ENCODE data around the gene LRCH3. TPM values are rescaled to one million over a fixed set of nuclear protein-coding genes. Genes with fewer than 3 reads are reported as not detected.
"Not testable (repeated sequence)": the region's sequence is repeated elsewhere in the genome, so short reads cannot be mapped to it uniquely, and the experiment has no call there.

LRCH3 gene
- total RNA-seq, 1 donor from 2014 or later = 70.2 TPM

GRCh38 chr3:197908957-197909701, 118.1 kb downstream of the LRCH3 start:
- Mint-ChIP-seq H3K9me3 (ENCODE audit: unreplicated experiment) (no peaks in the 10 kb centered on the region), H3K36me3 (ENCODE audit: unreplicated experiment) (peaks cover 3% of the 10 kb centered on the region), H3K4me1 (ENCODE audit: unreplicated experiment) (peaks cover 15% of the 10 kb centered on the region), H3K27me3 (ENCODE audit: unreplicated experiment) (no peaks in the 10 kb centered on the region), H3K4me3 (ENCODE audit: unreplicated experiment) (no peak overlapping the region), H3K27ac (ENCODE audit: unreplicated experiment) (no peak overlapping the region)
- no peak for DNase-seq (ENCODE audit: extremely low spot score, unreplicated experiment)
- no peak for TF ChIP-seq CTCF (IDR thresholded peaks at IDR 0.05)

- DNase-seq (ENCODE audit: extremely low spot score, unreplicated experiment) = no peak
- no peak overlapping the region for H3K27ac Mint-ChIP-seq (ENCODE audit: unreplicated experiment)
- H3K27me3 Mint-ChIP-seq (ENCODE audit: unreplicated experiment) = no peaks in the 10 kb centered on the region
- H3K4me1 Mint-ChIP-seq (ENCODE audit: unreplicated experiment) = peaks cover 3% of the 10 kb centered on the region
- H3K4me3 Mint-ChIP-seq (ENCODE audit: unreplicated experiment) = no peak overlapping the region
- TF ChIP-seq CTCF (IDR thresholded peaks at IDR 0.05) = no peak
- H3K9me3 Mint-ChIP-seq (ENCODE audit: unreplicated experiment) = no peaks in the 10 kb centered on the region
- H3K36me3 Mint-ChIP-seq (ENCODE audit: unreplicated experiment) = peaks cover 3% of the 10 kb centered on the region
Observed at GRCh38 chr3:197912741-197913476, 121.9 kb downstream of the LRCH3 start.

- DNase-seq (ENCODE audit: extremely low spot score, unreplicated experiment) = no peak
- no peak for TF ChIP-seq CTCF (IDR thresholded peaks at IDR 0.05)
- Mint-ChIP-seq H3K36me3 (ENCODE audit: unreplicated experiment) (peaks cover 3% of the 10 kb centered on the region), H3K9me3 (ENCODE audit: unreplicated experiment) (no peaks in the 10 kb centered on the region), H3K4me1 (ENCODE audit: unreplicated experiment) (peaks cover 3% of the 10 kb centered on the region), H3K27me3 (ENCODE audit: unreplicated experiment) (no peaks in the 10 kb centered on the region), H3K27ac (ENCODE audit: unreplicated experiment) (no peak overlapping the region), H3K4me3 (ENCODE audit: unreplicated experiment) (no peak overlapping the region)
Observed at GRCh38 chr3:197913641-197914380, 122.8 kb downstream of the LRCH3 start.

GRCh38 chr3:197921429-197922275, 130.6 kb downstream of the LRCH3 start:
- H3K27me3 Mint-ChIP-seq (ENCODE audit: unreplicated experiment); H3K27ac Mint-ChIP-seq (ENCODE audit: unreplicated experiment); H3K9me3 Mint-ChIP-seq (ENCODE audit: unreplicated experiment); H3K36me3 Mint-ChIP-seq (ENCODE audit: unreplicated experiment); H3K4me1 Mint-ChIP-seq (ENCODE audit: unreplicated experiment); H3K4me3 Mint-ChIP-seq (ENCODE audit: unreplicated experiment); DNase-seq (ENCODE audit: extremely low spot score, unreplicated experiment): not testable (repeated sequence)

GRCh38 chr3:197926418-197926817, 135.4 kb downstream of the LRCH3 start:
- H3K4me1 Mint-ChIP-seq (ENCODE audit: unreplicated experiment) = no peaks in the 10 kb centered on the region
- H3K27ac Mint-ChIP-seq (ENCODE audit: unreplicated experiment) = no peak overlapping the region
- H3K4me3 Mint-ChIP-seq (ENCODE audit: unreplicated experiment) = no peak overlapping the region
- H3K36me3 Mint-ChIP-seq (ENCODE audit: unreplicated experiment) = peaks cover 24% of the 10 kb centered on the region
- TF ChIP-seq CTCF (IDR thresholded peaks at IDR 0.05) = peak; percentile 21
- no peaks in the 10 kb centered on the region for H3K9me3 Mint-ChIP-seq (ENCODE audit: unreplicated experiment)
- no peaks in the 10 kb centered on the region for H3K27me3 Mint-ChIP-seq (ENCODE audit: unreplicated experiment)
- DNase-seq (ENCODE audit: extremely low spot score, unreplicated experiment) = no peak

GRCh38 chr3:197927578-197927977, 136.5 kb downstream of the LRCH3 start:
- H3K4me1 Mint-ChIP-seq (ENCODE audit: unreplicated experiment); DNase-seq (ENCODE audit: extremely low spot score, unreplicated experiment); H3K27me3 Mint-ChIP-seq (ENCODE audit: unreplicated experiment); H3K27ac Mint-ChIP-seq (ENCODE audit: unreplicated experiment); H3K9me3 Mint-ChIP-seq (ENCODE audit: unreplicated experiment); H3K4me3 Mint-ChIP-seq (ENCODE audit: unreplicated experiment): not testable (repeated sequence)
- H3K36me3 Mint-ChIP-seq (ENCODE audit: unreplicated experiment) = peaks cover 21% of the 10 kb centered on the region
